H9 (cell line): ENCODE measurements around the gene FLT3. TPM values are rescaled to one million over a fixed set of nuclear protein-coding genes. Genes with fewer than 3 reads are reported as not detected.

Source experiments
- DNase-seq: peaks from one replicate; pipeline ENCODE4 v3.0.0-alpha.2; 2017
- H2AFZ ChIP-seq: one replicate; pipeline ENCODE4 v1.6.1; 2013; ENCODE audit warnings: mild to moderate bottlenecking, low read length, control low read depth, moderate library complexity
- H2AK5ac ChIP-seq: 2 replicates; pipeline ENCODE4 v1.6.1; 2013; ENCODE audit warnings: low read length, control low read depth, mixed read lengths; ENCODE audit not compliant: insufficient read length
- H2BK120ac ChIP-seq: one replicate; pipeline ENCODE4 v1.6.1; 2013; ENCODE audit warnings: low read depth, mild to moderate bottlenecking, low read length, control low read depth, inconsistent platforms; ENCODE audit not compliant: poor library complexity, severe bottlenecking
- H2BK12ac ChIP-seq: 2 replicates; pipeline ENCODE4 v1.6.1; 2013; ENCODE audit warnings: low read length, control low read depth, mixed read lengths, low read depth; ENCODE audit not compliant: insufficient read length
- H2BK15ac ChIP-seq: 2 replicates; pipeline ENCODE4 v1.6.1; 2013; ENCODE audit warnings: low read depth, low read length, control low read depth
- H2BK20ac ChIP-seq: one replicate; pipeline ENCODE4 v1.6.1; 2013; ENCODE audit warnings: low read depth, mild to moderate bottlenecking, low read length, control low read depth, inconsistent platforms; ENCODE audit not compliant: poor library complexity, severe bottlenecking
- H2BK5ac ChIP-seq: 2 replicates; pipeline ENCODE4 v1.6.1; 2013; ENCODE audit warnings: low read length, control low read depth, mixed read lengths; ENCODE audit not compliant: insufficient read length
- H3K14ac ChIP-seq: 2 replicates; pipeline ENCODE4 v1.6.1; 2013; ENCODE audit warnings: low read length, control low read depth; ENCODE audit not compliant: insufficient read depth
- H3K18ac ChIP-seq: 2 replicates; pipeline ENCODE4 v1.6.1; 2013; ENCODE audit warnings: low read depth, mild to moderate bottlenecking, mixed read lengths, low read length, control low read depth; ENCODE audit not compliant: insufficient read length
- H3K23ac ChIP-seq: 2 replicates; pipeline ENCODE4 v1.6.1; 2013; ENCODE audit warnings: low read length, control low read depth, mixed read lengths, low read depth; ENCODE audit not compliant: insufficient read length
- H3K23me2 ChIP-seq: 2 replicates; pipeline ENCODE4 v1.6.1; 2013; ENCODE audit warnings: low read depth, mild to moderate bottlenecking, mixed read lengths, low read length, control low read depth; ENCODE audit not compliant: insufficient read length, poor library complexity, severe bottlenecking
- H3K27ac ChIP-seq: 2 replicates; pipeline ENCODE4 v1.5.1; 2013; ENCODE audit warnings: low read length, control low read depth, mixed read lengths, low read depth; ENCODE audit not compliant: insufficient read length
- H3K27me3 ChIP-seq: 2 replicates; pipeline ENCODE4 v1.6.1; 2013; ENCODE audit warnings: low read length, control low read depth, inconsistent platforms; ENCODE audit not compliant: insufficient read depth
- H3K4ac ChIP-seq: 2 replicates; pipeline ENCODE4 v1.6.1; 2013; ENCODE audit warnings: low read depth, mild to moderate bottlenecking, control low read depth, inconsistent platforms, low read length, moderate library complexity
- H3K4me1 ChIP-seq: 2 replicates; pipeline ENCODE4 v1.6.1; 2013; ENCODE audit warnings: low read length, control low read depth, inconsistent platforms; ENCODE audit not compliant: insufficient read depth
- H3K4me2 ChIP-seq: 2 replicates; pipeline ENCODE4 v1.6.1; 2013; ENCODE audit warnings: low read length, control low read depth, mixed read lengths; ENCODE audit not compliant: insufficient read length, insufficient read depth
- H3K56ac ChIP-seq: 2 replicates; pipeline ENCODE4 v1.6.1; 2013; ENCODE audit warnings: low read depth, mild to moderate bottlenecking, mixed read lengths, low read length, control low read depth; ENCODE audit not compliant: insufficient read length
- H3K79me1 ChIP-seq: 2 replicates; pipeline ENCODE4 v1.6.1; 2013; ENCODE audit warnings: low read depth, mild to moderate bottlenecking, moderate library complexity, low read length, control low read depth, inconsistent platforms; ENCODE audit not compliant: insufficient read depth, poor library complexity, severe bottlenecking
- H3K79me2 ChIP-seq: 2 replicates; pipeline ENCODE4 v1.6.1; 2013; ENCODE audit warnings: low read length, control low read depth, inconsistent platforms; ENCODE audit not compliant: insufficient read depth
- H3K9ac ChIP-seq: 2 replicates; pipeline ENCODE4 v1.6.1; 2013; ENCODE audit warnings: low read length, control low read depth, mixed read lengths; ENCODE audit not compliant: insufficient read length; ENCODE audit errors: extremely low read depth
- H3K9me3 ChIP-seq: one replicate; pipeline ENCODE4 v1.6.1; 2013; ENCODE audit warnings: low read depth, low read length, inconsistent platforms; ENCODE audit not compliant: control insufficient read depth
- H3T11ph ChIP-seq: one replicate; pipeline ENCODE4 v1.6.1; 2013; ENCODE audit warnings: mild to moderate bottlenecking, low read length, control low read depth, inconsistent platforms
- H4K20me1 ChIP-seq: one replicate; pipeline ENCODE4 v1.6.1; 2013; ENCODE audit not compliant: control insufficient read depth, insufficient read length, insufficient read depth
- H4K5ac ChIP-seq: 2 replicates; pipeline ENCODE4 v1.6.1; 2013; ENCODE audit warnings: low read depth, mild to moderate bottlenecking, mixed read lengths, low read length, control low read depth; ENCODE audit not compliant: insufficient read length
- H4K8ac ChIP-seq: replicated peaks from 2 replicates; pipeline ENCODE4 v1.6.1; 2013; ENCODE audit warnings: low read length, control low read depth, mixed read lengths, low read depth; ENCODE audit not compliant: insufficient read length
- H4K91ac ChIP-seq: 2 replicates; pipeline ENCODE4 v1.6.1; 2013; ENCODE audit warnings: low read depth, mild to moderate bottlenecking, moderate library complexity, mixed read lengths, low read length, control low read depth; ENCODE audit not compliant: insufficient read length
- H3K27ac Mint-ChIP-seq, 3 experiments: 2 replicates in 2 of 3; 3 replicates in 1 of 3; pipeline ENCODE4 v1.8.0; 2020 to 2021; ENCODE audit warnings: mixed read lengths in 3 of 3, mild to moderate bottlenecking in 1 of 3, moderate library complexity in 1 of 3
- H3K27me3 Mint-ChIP-seq: 2 replicates; pipeline ENCODE4 v1.8.0; 2021; ENCODE audit warnings: low read depth, mild to moderate bottlenecking, moderate library complexity, mixed read lengths
- H3K36me3 Mint-ChIP-seq, 3 experiments: 2 replicates in 2 of 3; 3 replicates in 1 of 3; pipeline ENCODE4 v1.8.0; 2020 to 2021; ENCODE audit warnings: low read depth in 3 of 3, mixed read lengths in 3 of 3; ENCODE audit not compliant: insufficient read depth in 1 of 3
- H3K4me1 Mint-ChIP-seq, 2 experiments: 2 replicates each; pipeline ENCODE4 v1.8.0; 2020; ENCODE audit warnings: mixed read lengths in 2 of 2
- H3K4me3 Mint-ChIP-seq, 2 experiments: 2 replicates in 1 of 2; 3 replicates in 1 of 2; pipeline ENCODE4 v1.8.0; 2020 to 2021; ENCODE audit warnings: mild to moderate bottlenecking in 2 of 2, mixed read lengths in 2 of 2, moderate library complexity in 1 of 2
- H3K9me3 Mint-ChIP-seq, 2 experiments: 2 replicates in 1 of 2; 3 replicates in 1 of 2; pipeline ENCODE4 v1.8.0; 2020; ENCODE audit warnings: mild to moderate bottlenecking in 2 of 2, mixed read lengths in 2 of 2, moderate library complexity in 1 of 2
- WGBS: extraction: QIAGEN DNeasy Blood & Tissue Kit; methylation state at CpG from one replicate; pipeline ENCODE4 v1.1.7; 2013; ENCODE audit warnings: missing lambda C conversion rate, low lambda C conversion rate, mixed read lengths; ENCODE audit not compliant: insufficient read length; ENCODE audit errors: extremely low coverage; 5-methylcytosine and 5-hydroxymethylcytosine counted together
- total RNA-seq: library from RNA; stranded (reverse); gene quantifications from 2 replicates; pipeline ENCODE4 v1.2.1, GENCODE V29; 2021
- TF ChIP-seq, protein P1 (sequence below): fragments of 200-600 bp; sonication (generic); conservative IDR thresholded peaks from 3 replicates; pipeline ENCODE4 v1.8.0; 2021; ENCODE audit warnings: antibody characterized with exemption, mild to moderate bottlenecking

The FLT3 gene
- total RNA-seq, 1 experiment from 2014 or later, result 0.44 TPM

DNA sequence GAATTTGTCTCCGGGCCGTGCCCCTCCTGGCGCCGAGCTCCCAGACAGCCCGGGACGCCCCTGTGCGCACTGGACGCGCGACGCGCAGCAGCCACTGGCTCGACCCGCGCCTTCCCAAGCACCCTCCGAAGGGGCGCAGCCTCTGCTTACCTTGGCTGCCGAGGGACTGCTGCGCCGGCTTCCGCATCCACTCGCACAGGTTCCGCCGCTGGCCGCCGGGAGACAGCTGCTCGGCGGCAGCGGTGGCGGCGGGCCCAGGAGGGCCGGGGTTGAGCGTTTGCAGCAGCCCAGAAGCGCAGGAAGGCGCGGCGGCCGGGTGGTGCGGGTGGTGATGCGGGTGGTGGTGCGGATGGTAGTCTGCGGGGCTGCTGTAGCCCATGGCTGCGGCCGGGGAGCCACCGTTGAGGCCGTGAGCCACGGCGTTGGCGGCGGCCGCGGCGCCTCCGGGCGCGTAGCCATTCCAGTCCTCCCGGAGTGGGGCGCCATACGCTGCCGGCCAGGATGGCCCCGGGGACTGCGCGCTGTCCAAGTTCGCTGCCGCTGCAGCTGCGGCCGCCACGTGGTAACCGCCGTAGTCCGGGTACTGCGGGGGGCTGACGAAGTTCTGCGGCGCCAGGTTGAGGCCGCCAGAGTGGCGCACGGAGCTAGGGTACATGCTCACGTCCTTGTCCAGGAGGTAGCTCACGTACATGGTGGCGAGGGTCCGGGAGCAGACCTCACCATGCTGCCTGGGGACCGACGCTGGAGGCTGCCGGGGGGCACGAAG lies 131.9 kb downstream of the FLT3 start:
- H3K79me1 ChIP-seq, result no peaks in the 10 kb centered on the region
- Mint-ChIP-seq H3K9me3 (peaks cover 5 to 20% of the 10 kb centered on the region in 2 experiments), H3K4me1 (peaks cover 33 to 44% of the 10 kb centered on the region in 2 experiments), H3K27me3 (peaks cover 100% of the 10 kb centered on the region), H3K36me3 (no peaks in the 10 kb centered on the region), H3K27ac (no peak overlapping the region), H3K4me3 (peak overlapping the region in 1 of 2 experiments; percentile 78; a peak in 2 of 5 replicates)
- no peak overlapping the region for H2BK5ac ChIP-seq
- H3K14ac ChIP-seq, result no peak overlapping the region; the same call in 1 of the 2 replicates
- no peak overlapping the region for H2BK12ac ChIP-seq
- DNase-seq, result peak; percentile 64
- peaks cover 9% of the 10 kb centered on the region for H3K4me1 ChIP-seq
- peaks cover 4% of the 10 kb centered on the region for H4K20me1 ChIP-seq
- no peak overlapping the region for H2BK120ac ChIP-seq
- no peaks in the 10 kb centered on the region for H3K9me3 ChIP-seq
- H3K23me2 ChIP-seq, result no peaks in the 10 kb centered on the region
- no peak overlapping the region for H3T11ph ChIP-seq
- H3K27ac ChIP-seq, result no peak overlapping the region
- peak overlapping the region; percentile 32 for H3K18ac ChIP-seq
- H3K23ac ChIP-seq, result no peak overlapping the region
- no peak overlapping the region for H3K56ac ChIP-seq
- peaks cover 94% of the 10 kb centered on the region for H3K27me3 ChIP-seq
- no peak overlapping the region for H3K4ac ChIP-seq
- no peak overlapping the region for H3K9ac ChIP-seq
- no peaks in the 10 kb centered on the region for H3K79me2 ChIP-seq
- H2AK5ac ChIP-seq, result no peak overlapping the region
- H2AFZ ChIP-seq, result no peak overlapping the region
- peak overlapping the region; percentile 46 for H3K4me2 ChIP-seq
- H4K8ac ChIP-seq, result no peak overlapping the region
- no CpG with 5 or more reads among the region's 86 CpGs for WGBS
- H2BK15ac ChIP-seq, result no peak overlapping the region; the same call in 1 of the 2 replicates
- no peak overlapping the region for H2BK20ac ChIP-seq
- TF ChIP-seq, protein P1, sequence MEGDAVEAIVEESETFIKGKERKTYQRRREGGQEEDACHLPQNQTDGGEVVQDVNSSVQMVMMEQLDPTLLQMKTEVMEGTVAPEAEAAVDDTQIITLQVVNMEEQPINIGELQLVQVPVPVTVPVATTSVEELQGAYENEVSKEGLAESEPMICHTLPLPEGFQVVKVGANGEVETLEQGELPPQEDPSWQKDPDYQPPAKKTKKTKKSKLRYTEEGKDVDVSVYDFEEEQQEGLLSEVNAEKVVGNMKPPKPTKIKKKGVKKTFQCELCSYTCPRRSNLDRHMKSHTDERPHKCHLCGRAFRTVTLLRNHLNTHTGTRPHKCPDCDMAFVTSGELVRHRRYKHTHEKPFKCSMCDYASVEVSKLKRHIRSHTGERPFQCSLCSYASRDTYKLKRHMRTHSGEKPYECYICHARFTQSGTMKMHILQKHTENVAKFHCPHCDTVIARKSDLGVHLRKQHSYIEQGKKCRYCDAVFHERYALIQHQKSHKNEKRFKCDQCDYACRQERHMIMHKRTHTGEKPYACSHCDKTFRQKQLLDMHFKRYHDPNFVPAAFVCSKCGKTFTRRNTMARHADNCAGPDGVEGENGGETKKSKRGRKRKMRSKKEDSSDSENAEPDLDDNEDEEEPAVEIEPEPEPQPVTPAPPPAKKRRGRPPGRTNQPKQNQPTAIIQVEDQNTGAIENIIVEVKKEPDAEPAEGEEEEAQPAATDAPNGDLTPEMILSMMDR, result 0 out of 3 replicates have a peak, but pooled peaks have one; percentile 15
- no peak overlapping the region for H4K5ac ChIP-seq
- no peak overlapping the region for H4K91ac ChIP-seq
